COLO668 (cell line): Measurements from ENCODE around the gene LUC7L2.
"Not testable (repeated sequence)": the region's sequence is repeated elsewhere in the genome, so short reads cannot be mapped to it uniquely, and the experiment has no call there.

Experiments used
- DNase-seq: peaks from one replicate; lab custom pipeline; 2025; ENCODE audit not compliant: unreplicated experiment; lab: John Stamatoyannopoulos, UW

The LUC7L2 gene

DNA sequence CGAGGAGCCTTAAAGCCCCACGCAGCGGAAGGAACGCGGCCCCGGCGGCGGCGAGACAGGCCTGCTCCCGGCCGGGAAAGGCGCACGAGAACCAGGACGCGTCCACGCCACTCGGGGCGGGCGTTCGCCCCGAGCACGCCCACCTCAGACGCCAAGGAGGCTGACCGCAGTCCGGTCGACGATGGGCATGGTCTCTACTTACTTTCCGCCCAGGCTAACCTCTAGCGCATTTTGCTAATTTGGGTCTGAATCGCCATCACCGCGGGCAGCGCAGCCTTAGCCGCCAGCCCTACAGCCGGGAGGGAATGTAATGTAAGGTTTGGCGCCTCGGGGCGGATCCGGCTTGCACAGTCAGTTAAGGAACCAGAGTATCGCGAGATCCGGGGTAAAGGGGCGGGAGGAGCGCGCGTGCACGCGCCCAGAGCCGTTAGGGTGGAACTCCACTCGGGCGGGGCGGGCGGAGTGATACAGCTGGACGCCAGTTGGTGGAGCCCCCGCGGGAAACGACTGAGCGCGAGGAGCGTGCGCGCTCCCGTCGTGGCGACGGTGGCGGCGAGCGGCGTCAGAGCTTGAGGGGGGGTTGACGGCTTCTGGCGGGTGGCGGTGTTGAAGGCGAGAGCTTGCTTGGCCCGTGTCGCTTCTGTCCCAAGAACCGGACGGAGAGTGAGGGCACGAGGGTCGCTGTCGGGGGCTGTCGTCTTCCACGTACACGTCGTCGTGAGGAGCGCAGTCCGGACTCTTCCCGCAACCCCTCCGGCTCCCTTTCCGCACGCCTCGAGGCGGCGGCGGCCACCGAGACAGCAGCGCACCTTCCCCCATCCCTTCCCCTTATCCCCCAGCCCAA lies at the start of gene LUC7L2:
Gene LUC7L2 (plus strand): TSS at position 529 of the 844 bp plus-strand sequence. CDS start 368 bp downstream, outside the sequence.
- DNase-seq = peak; percentile 99

GRCh38 chr7:139317939-139318505 lies 41.7 kb upstream of the LUC7L2 start:
- no peak for DNase-seq

- no peak for DNase-seq
Observed at GRCh38 chr7:139321071-139321745, 38.5 kb upstream of the LUC7L2 start.

DNA sequence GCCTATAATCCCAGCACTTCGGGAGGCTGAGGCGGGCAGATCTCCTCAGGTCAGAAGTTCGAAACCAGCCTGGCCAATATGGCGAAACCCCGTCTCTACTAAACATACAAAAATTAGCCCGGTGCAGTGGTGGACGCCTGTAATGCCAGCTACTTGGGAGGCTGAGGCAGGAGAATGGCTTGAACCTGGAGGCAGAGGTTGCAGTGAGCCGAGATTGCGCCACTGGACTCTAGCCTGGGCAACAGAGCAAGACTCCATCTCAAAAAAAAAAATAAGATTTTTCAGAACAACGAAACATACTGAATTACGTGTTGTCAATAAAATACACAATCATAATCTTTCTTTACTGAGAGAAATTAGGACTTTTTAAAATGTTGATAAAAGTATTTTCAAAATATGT lies 35.0 kb upstream of the LUC7L2 start:
- DNase-seq = not testable (repeated sequence)

GRCh38 chr7:139328375-139328774 lies 31.3 kb upstream of the LUC7L2 start:
- DNase-seq = no peak

DNA sequence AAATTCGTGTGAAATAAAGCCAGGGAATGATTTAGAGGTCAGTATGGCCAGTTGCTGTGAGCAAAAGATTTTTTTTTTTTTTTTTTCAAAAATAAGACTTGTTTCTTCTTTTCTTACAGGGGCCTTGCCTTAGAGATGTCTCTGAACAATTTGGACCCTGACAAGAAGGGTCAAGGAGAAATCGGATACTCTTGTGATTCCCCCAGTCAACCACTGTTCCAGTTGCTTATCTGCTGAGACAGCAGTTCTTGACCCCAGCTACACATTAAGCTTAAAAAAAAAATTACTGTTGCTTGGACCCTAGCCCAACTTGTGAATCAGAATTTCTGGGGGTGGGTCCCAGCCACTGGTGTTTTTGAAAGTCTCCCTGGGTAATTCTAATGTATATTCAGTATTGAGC lies 30.6 kb upstream of the LUC7L2 start:
- no peak for DNase-seq

- DNase-seq = no peak
Observed at GRCh38 chr7:139330333-139331030, 29.2 kb upstream of the LUC7L2 start.

GRCh38 chr7:139332697-139333359 lies 26.9 kb upstream of the LUC7L2 start:
- DNase-seq = no peak

GRCh38 chr7:139333443-139333842 lies 26.3 kb upstream of the LUC7L2 start:
- DNase-seq = not testable (repeated sequence)

DNA sequence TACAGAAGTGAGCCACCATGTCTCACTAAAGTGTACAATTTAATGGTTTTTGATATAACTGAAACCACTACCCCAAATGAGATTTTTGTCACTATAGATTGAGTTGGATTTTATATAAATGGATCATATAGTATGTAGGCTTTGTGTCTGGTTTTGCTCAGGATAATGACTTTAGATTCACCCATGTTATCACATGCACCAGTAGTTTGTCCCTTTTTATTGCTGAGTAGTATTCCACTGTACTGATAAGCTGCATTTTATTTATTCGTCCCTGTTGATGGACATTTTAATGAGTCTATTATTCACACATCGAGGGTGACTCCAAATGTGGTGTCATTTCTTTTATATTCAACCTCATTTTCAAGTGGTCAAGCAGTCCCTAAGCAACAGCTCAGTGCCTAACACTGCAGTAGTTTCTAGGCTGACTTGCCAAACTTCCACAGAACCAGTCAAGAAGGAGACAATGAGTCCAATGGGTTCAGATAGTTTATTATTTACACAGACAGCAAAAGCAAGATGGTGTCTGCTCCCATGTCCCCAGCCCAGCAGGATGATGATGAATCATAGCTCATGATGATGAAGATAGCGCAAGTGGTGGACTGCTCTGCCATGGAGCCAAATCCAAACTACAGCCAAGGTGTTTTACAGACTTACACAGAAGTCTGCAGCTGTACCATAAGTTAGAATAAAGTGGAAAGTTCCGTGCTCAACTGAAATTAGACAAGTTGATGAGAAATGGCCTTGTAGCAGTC lies 25.1 kb upstream of the LUC7L2 start:
- no peak for DNase-seq

DNA sequence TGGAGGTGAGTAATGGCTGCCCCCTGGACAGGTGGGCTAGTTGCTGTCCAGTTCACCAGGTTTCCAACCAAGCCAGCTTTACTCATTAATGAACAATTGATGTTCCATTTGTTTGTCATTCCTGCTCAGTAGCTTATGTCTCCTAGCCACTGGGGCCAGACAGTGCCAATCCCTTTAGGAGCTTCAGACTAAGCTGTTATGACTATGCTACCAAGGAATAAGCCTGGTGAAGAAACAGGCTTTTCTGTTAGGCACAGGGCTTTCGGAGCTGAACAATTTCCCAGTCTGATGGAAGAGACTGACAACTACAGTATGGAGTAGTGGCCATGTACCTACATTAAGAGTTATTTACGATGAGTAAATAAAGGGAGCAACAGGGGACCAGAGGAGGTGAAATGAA lies 20.7 kb upstream of the LUC7L2 start:
- no peak for DNase-seq

DNA sequence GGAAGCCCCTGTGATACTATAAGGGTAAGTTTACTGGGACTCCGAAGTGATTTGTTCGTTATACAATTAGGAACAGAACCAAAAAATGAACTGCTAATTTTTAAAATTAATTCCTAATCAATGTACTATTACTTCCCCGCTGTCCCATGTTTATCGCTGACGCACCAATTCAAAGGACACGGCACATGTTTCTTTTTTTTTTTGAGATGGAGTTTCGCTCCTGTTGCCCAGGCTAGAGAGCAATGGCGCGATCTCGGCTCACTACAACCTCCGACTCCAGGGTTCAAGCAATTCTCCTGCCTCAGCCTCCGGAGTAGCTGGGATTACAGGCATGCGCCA lies 20.0 kb upstream of the LUC7L2 start:
- no peak for DNase-seq

- peak; percentile 99 for DNase-seq
Observed at GRCh38 chr7:139340037-139340807, 19.5 kb upstream of the LUC7L2 start.

- DNase-seq = no peak
Observed at GRCh38 chr7:139340808-139341057, 19.0 kb upstream of the LUC7L2 start.

- DNase-seq = peak; percentile 90
Observed at GRCh38 chr7:139341058-139341775, 18.5 kb upstream of the LUC7L2 start, which contains the start of gene FMC1. Gene FMC1, plus strand, starts transcription at chr7:139341337. Its CDS starts 48 bp downstream, at chr7:139341385.

GRCh38 chr7:139341776-139342226 lies 17.9 kb upstream of the LUC7L2 start:
- no peak for DNase-seq

- no peak for DNase-seq
Observed at GRCh38 chr7:139345042-139345441, 14.7 kb upstream of the LUC7L2 start.

DNA sequence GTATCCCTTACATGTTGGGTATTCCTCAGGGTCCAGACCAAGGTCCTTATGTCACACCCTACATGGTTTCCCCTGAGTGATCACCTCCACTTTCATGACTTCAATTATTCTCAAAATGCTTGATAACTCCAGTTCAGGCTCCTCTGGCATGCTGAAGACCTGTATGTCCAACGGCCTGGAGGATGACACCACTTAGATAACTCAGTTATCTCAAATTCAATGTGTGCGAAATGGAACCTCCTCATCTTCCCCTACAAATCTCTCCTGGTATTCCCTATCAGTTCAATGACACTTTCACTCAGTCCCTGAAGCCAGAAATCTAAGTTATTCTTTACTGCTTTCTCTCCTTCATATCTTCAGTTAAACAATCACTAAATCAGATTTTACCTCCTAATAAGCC lies 8.7 kb upstream of the LUC7L2 start:
- no peak for DNase-seq

DNA sequence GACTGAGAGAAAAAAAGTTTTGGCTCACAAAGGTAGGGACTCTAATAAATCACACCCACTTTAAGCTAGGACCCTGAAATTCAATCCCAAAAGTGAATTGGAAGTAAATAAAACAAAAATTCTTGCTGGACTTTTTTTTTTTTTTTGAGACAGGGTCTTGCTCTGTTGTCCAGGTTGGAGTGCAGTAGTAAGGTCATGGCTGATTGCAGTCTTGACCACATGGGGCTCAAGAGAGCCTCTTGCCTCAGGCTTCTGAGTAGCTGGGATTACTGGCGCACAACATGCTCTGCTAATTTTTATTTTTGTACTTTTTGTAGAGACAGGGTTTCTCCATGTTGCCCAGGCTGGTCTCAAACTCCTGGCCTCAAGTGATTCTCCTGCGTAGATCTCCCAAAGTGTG lies 5.0 kb upstream of the LUC7L2 start:
- no peak for DNase-seq
